Panc1 (cell line): ENCODE measurements around the gene CERS5.

Source experiments
- POLR2AphosphoS5 ChIP-seq: IDR thresholded peaks from 2 replicates; pipeline ENCODE4 v1.6.1; 2012; ENCODE audit warnings: mild to moderate bottlenecking, low read depth, low read length, moderate library complexity
- SIN3A ChIP-seq: IDR thresholded peaks from 2 replicates; pipeline ENCODE4 v1.6.1; 2012; ENCODE audit warnings: low read depth, mild to moderate bottlenecking, low read length, moderate library complexity, borderline replicate concordance; ENCODE audit not compliant: insufficient read depth
- TCF7L2 ChIP-seq: IDR thresholded peaks from 2 replicates; pipeline ENCODE4 v1.6.1; 2011; ENCODE audit warnings: mild to moderate bottlenecking, low read depth, low read length, inconsistent platforms
- TF ChIP-seq, protein P1 (sequence below): fragments of 450-650 bp; IDR thresholded peaks from 2 replicates; pipeline ENCODE4 v1.5.1; 2017; ENCODE audit warnings: mild to moderate bottlenecking
- TF ChIP-seq, protein P2 (sequence below), 2 experiments: IDR thresholded peaks; 2 replicates each; pipeline ENCODE4 v1.6.1; 2011 to 2012; ENCODE audit warnings: low read depth in 2 of 2, control low read depth in 1 of 2, low read length in 1 of 2, mild to moderate bottlenecking in 1 of 2, moderate library complexity in 1 of 2; ENCODE audit not compliant: insufficient read depth in 1 of 2

DNA sequence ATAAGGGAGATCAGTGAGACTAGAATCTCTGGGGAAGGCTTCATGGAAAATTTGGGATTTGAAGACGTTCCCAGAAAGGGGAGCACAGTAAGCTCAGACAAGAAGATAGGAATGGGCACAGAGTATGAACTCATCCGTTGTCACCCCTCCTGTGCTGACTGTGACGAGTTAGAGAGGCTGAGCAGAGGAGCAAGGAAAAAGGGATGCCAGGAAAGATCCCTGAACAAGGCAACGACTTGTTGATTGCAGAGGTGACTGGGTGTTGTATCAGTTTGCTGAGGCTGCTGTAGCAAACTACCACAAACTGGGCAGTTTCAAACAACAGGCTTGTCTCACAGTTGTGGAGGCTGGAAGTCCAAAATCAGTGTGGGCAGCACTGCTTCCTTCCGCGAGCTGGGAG, 69.2 kb downstream of the CERS5 start:
- TF ChIP-seq, protein P1, sequence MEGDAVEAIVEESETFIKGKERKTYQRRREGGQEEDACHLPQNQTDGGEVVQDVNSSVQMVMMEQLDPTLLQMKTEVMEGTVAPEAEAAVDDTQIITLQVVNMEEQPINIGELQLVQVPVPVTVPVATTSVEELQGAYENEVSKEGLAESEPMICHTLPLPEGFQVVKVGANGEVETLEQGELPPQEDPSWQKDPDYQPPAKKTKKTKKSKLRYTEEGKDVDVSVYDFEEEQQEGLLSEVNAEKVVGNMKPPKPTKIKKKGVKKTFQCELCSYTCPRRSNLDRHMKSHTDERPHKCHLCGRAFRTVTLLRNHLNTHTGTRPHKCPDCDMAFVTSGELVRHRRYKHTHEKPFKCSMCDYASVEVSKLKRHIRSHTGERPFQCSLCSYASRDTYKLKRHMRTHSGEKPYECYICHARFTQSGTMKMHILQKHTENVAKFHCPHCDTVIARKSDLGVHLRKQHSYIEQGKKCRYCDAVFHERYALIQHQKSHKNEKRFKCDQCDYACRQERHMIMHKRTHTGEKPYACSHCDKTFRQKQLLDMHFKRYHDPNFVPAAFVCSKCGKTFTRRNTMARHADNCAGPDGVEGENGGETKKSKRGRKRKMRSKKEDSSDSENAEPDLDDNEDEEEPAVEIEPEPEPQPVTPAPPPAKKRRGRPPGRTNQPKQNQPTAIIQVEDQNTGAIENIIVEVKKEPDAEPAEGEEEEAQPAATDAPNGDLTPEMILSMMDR, result no peak
- TF ChIP-seq, protein P2, sequence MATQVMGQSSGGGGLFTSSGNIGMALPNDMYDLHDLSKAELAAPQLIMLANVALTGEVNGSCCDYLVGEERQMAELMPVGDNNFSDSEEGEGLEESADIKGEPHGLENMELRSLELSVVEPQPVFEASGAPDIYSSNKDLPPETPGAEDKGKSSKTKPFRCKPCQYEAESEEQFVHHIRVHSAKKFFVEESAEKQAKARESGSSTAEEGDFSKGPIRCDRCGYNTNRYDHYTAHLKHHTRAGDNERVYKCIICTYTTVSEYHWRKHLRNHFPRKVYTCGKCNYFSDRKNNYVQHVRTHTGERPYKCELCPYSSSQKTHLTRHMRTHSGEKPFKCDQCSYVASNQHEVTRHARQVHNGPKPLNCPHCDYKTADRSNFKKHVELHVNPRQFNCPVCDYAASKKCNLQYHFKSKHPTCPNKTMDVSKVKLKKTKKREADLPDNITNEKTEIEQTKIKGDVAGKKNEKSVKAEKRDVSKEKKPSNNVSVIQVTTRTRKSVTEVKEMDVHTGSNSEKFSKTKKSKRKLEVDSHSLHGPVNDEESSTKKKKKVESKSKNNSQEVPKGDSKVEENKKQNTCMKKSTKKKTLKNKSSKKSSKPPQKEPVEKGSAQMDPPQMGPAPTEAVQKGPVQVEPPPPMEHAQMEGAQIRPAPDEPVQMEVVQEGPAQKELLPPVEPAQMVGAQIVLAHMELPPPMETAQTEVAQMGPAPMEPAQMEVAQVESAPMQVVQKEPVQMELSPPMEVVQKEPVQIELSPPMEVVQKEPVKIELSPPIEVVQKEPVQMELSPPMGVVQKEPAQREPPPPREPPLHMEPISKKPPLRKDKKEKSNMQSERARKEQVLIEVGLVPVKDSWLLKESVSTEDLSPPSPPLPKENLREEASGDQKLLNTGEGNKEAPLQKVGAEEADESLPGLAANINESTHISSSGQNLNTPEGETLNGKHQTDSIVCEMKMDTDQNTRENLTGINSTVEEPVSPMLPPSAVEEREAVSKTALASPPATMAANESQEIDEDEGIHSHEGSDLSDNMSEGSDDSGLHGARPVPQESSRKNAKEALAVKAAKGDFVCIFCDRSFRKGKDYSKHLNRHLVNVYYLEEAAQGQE (IDR thresholded peaks at IDR 0.05; ENCODE audit: insufficient read depth in 1 of 2, low read depth in 2 of 2, low read length in 1 of 2), result no peak
- TF ChIP-seq POLR2AphosphoS5, result no peak
- TF ChIP-seq SIN3A, result no peak
- no peak for TF ChIP-seq TCF7L2
